H9 (cell line): Measurements from ENCODE around the gene MYO15B. TPM values are rescaled to one million over a fixed set of nuclear protein-coding genes. Genes with fewer than 3 reads are reported as not detected.

Source experiments
- DNase-seq: peaks from one replicate; pipeline ENCODE4 v3.0.0-alpha.2; 2017
- H2AFZ ChIP-seq: one replicate; pipeline ENCODE4 v1.6.1; 2013; ENCODE audit warnings: mild to moderate bottlenecking, low read length, control low read depth, moderate library complexity
- H2AK5ac ChIP-seq: 2 replicates; pipeline ENCODE4 v1.6.1; 2013; ENCODE audit warnings: low read length, control low read depth, mixed read lengths; ENCODE audit not compliant: insufficient read length
- H2BK120ac ChIP-seq: one replicate; pipeline ENCODE4 v1.6.1; 2013; ENCODE audit warnings: low read depth, mild to moderate bottlenecking, low read length, control low read depth, inconsistent platforms; ENCODE audit not compliant: poor library complexity, severe bottlenecking
- H2BK12ac ChIP-seq: 2 replicates; pipeline ENCODE4 v1.6.1; 2013; ENCODE audit warnings: low read length, control low read depth, mixed read lengths, low read depth; ENCODE audit not compliant: insufficient read length
- H2BK15ac ChIP-seq: 2 replicates; pipeline ENCODE4 v1.6.1; 2013; ENCODE audit warnings: low read depth, low read length, control low read depth
- H2BK20ac ChIP-seq: one replicate; pipeline ENCODE4 v1.6.1; 2013; ENCODE audit warnings: low read depth, mild to moderate bottlenecking, low read length, control low read depth, inconsistent platforms; ENCODE audit not compliant: poor library complexity, severe bottlenecking
- H2BK5ac ChIP-seq: 2 replicates; pipeline ENCODE4 v1.6.1; 2013; ENCODE audit warnings: low read length, control low read depth, mixed read lengths; ENCODE audit not compliant: insufficient read length
- H3K14ac ChIP-seq: 2 replicates; pipeline ENCODE4 v1.6.1; 2013; ENCODE audit warnings: low read length, control low read depth; ENCODE audit not compliant: insufficient read depth
- H3K18ac ChIP-seq: 2 replicates; pipeline ENCODE4 v1.6.1; 2013; ENCODE audit warnings: low read depth, mild to moderate bottlenecking, mixed read lengths, low read length, control low read depth; ENCODE audit not compliant: insufficient read length
- H3K23ac ChIP-seq: 2 replicates; pipeline ENCODE4 v1.6.1; 2013; ENCODE audit warnings: low read length, control low read depth, mixed read lengths, low read depth; ENCODE audit not compliant: insufficient read length
- H3K23me2 ChIP-seq: 2 replicates; pipeline ENCODE4 v1.6.1; 2013; ENCODE audit warnings: low read depth, mild to moderate bottlenecking, mixed read lengths, low read length, control low read depth; ENCODE audit not compliant: insufficient read length, poor library complexity, severe bottlenecking
- H3K27ac ChIP-seq: 2 replicates; pipeline ENCODE4 v1.5.1; 2013; ENCODE audit warnings: low read length, control low read depth, mixed read lengths, low read depth; ENCODE audit not compliant: insufficient read length
- H3K27me3 ChIP-seq: 2 replicates; pipeline ENCODE4 v1.6.1; 2013; ENCODE audit warnings: low read length, control low read depth, inconsistent platforms; ENCODE audit not compliant: insufficient read depth
- H3K4ac ChIP-seq: 2 replicates; pipeline ENCODE4 v1.6.1; 2013; ENCODE audit warnings: low read depth, mild to moderate bottlenecking, control low read depth, inconsistent platforms, low read length, moderate library complexity
- H3K4me1 ChIP-seq: 2 replicates; pipeline ENCODE4 v1.6.1; 2013; ENCODE audit warnings: low read length, control low read depth, inconsistent platforms; ENCODE audit not compliant: insufficient read depth
- H3K4me2 ChIP-seq: 2 replicates; pipeline ENCODE4 v1.6.1; 2013; ENCODE audit warnings: low read length, control low read depth, mixed read lengths; ENCODE audit not compliant: insufficient read length, insufficient read depth
- H3K56ac ChIP-seq: 2 replicates; pipeline ENCODE4 v1.6.1; 2013; ENCODE audit warnings: low read depth, mild to moderate bottlenecking, mixed read lengths, low read length, control low read depth; ENCODE audit not compliant: insufficient read length
- H3K79me1 ChIP-seq: 2 replicates; pipeline ENCODE4 v1.6.1; 2013; ENCODE audit warnings: low read depth, mild to moderate bottlenecking, moderate library complexity, low read length, control low read depth, inconsistent platforms; ENCODE audit not compliant: insufficient read depth, poor library complexity, severe bottlenecking
- H3K79me2 ChIP-seq: 2 replicates; pipeline ENCODE4 v1.6.1; 2013; ENCODE audit warnings: low read length, control low read depth, inconsistent platforms; ENCODE audit not compliant: insufficient read depth
- H3K9ac ChIP-seq: 2 replicates; pipeline ENCODE4 v1.6.1; 2013; ENCODE audit warnings: low read length, control low read depth, mixed read lengths; ENCODE audit not compliant: insufficient read length; ENCODE audit errors: extremely low read depth
- H3K9me3 ChIP-seq: one replicate; pipeline ENCODE4 v1.6.1; 2013; ENCODE audit warnings: low read depth, low read length, inconsistent platforms; ENCODE audit not compliant: control insufficient read depth
- H3T11ph ChIP-seq: one replicate; pipeline ENCODE4 v1.6.1; 2013; ENCODE audit warnings: mild to moderate bottlenecking, low read length, control low read depth, inconsistent platforms
- H4K20me1 ChIP-seq: one replicate; pipeline ENCODE4 v1.6.1; 2013; ENCODE audit not compliant: control insufficient read depth, insufficient read length, insufficient read depth
- H4K5ac ChIP-seq: 2 replicates; pipeline ENCODE4 v1.6.1; 2013; ENCODE audit warnings: low read depth, mild to moderate bottlenecking, mixed read lengths, low read length, control low read depth; ENCODE audit not compliant: insufficient read length
- H4K8ac ChIP-seq: replicated peaks from 2 replicates; pipeline ENCODE4 v1.6.1; 2013; ENCODE audit warnings: low read length, control low read depth, mixed read lengths, low read depth; ENCODE audit not compliant: insufficient read length
- H4K91ac ChIP-seq: 2 replicates; pipeline ENCODE4 v1.6.1; 2013; ENCODE audit warnings: low read depth, mild to moderate bottlenecking, moderate library complexity, mixed read lengths, low read length, control low read depth; ENCODE audit not compliant: insufficient read length
- H3K27ac Mint-ChIP-seq, 3 experiments: 2 replicates in 2 of 3; 3 replicates in 1 of 3; pipeline ENCODE4 v1.8.0; 2020 to 2021; ENCODE audit warnings: mixed read lengths in 3 of 3, mild to moderate bottlenecking in 1 of 3, moderate library complexity in 1 of 3
- H3K27me3 Mint-ChIP-seq: 2 replicates; pipeline ENCODE4 v1.8.0; 2021; ENCODE audit warnings: low read depth, mild to moderate bottlenecking, moderate library complexity, mixed read lengths
- H3K36me3 Mint-ChIP-seq, 3 experiments: 2 replicates in 2 of 3; 3 replicates in 1 of 3; pipeline ENCODE4 v1.8.0; 2020 to 2021; ENCODE audit warnings: low read depth in 3 of 3, mixed read lengths in 3 of 3; ENCODE audit not compliant: insufficient read depth in 1 of 3
- H3K4me1 Mint-ChIP-seq, 2 experiments: 2 replicates each; pipeline ENCODE4 v1.8.0; 2020; ENCODE audit warnings: mixed read lengths in 2 of 2
- H3K4me3 Mint-ChIP-seq, 2 experiments: 2 replicates in 1 of 2; 3 replicates in 1 of 2; pipeline ENCODE4 v1.8.0; 2020 to 2021; ENCODE audit warnings: mild to moderate bottlenecking in 2 of 2, mixed read lengths in 2 of 2, moderate library complexity in 1 of 2
- H3K9me3 Mint-ChIP-seq, 2 experiments: 2 replicates in 1 of 2; 3 replicates in 1 of 2; pipeline ENCODE4 v1.8.0; 2020; ENCODE audit warnings: mild to moderate bottlenecking in 2 of 2, mixed read lengths in 2 of 2, moderate library complexity in 1 of 2
- CTCF ChIP-seq: fragments of 200-600 bp; sonication (generic); conservative IDR thresholded peaks from 3 replicates; pipeline ENCODE4 v1.8.0; 2021; ENCODE audit warnings: antibody characterized with exemption, mild to moderate bottlenecking
- WGBS: extraction: QIAGEN DNeasy Blood & Tissue Kit; methylation state at CpG from one replicate; pipeline ENCODE4 v1.1.7; 2013; ENCODE audit warnings: missing lambda C conversion rate, low lambda C conversion rate, mixed read lengths; ENCODE audit not compliant: insufficient read length; ENCODE audit errors: extremely low coverage; 5-methylcytosine and 5-hydroxymethylcytosine counted together
- total RNA-seq: library from RNA; stranded (reverse); gene quantifications from 2 replicates; pipeline ENCODE4 v1.2.1, GENCODE V29; 2021

MYO15B gene
- total RNA-seq, 1 experiment from 2014 or later, result 41.9 TPM

GRCh38 chr17:75639771-75640555 is 52.4 kb downstream of the MYO15B start:
- Histone ChIP-seq H3K56ac (no peak overlapping the region), H4K91ac (no peak overlapping the region), H2AK5ac (no peak overlapping the region), H4K20me1 (no peaks in the 10 kb centered on the region), H3K9ac (no peak overlapping the region), H3K79me1 (no peaks in the 10 kb centered on the region), H4K5ac (no peak overlapping the region), H3K79me2 (no peaks in the 10 kb centered on the region), H3K9me3 (no peaks in the 10 kb centered on the region), H3K4ac (no peak overlapping the region), H3K27me3 (no peaks in the 10 kb centered on the region), H3K23me2 (no peaks in the 10 kb centered on the region), H3K27ac (no peak overlapping the region), H3T11ph (no peak overlapping the region), H3K14ac (no peak overlapping the region; the same call in 1 of the 2 replicates), H2BK12ac (no peak overlapping the region), H2BK5ac (no peak overlapping the region), H2BK20ac (no peak overlapping the region), H2AFZ (no peak overlapping the region), H4K8ac (no peak overlapping the region), H3K4me1 (peaks cover 7% of the 10 kb centered on the region; the same call in 1 of the 2 replicates), H3K18ac (no peak overlapping the region), H2BK120ac (no peak overlapping the region), H3K4me2 (no peak overlapping the region), H2BK15ac (no peak overlapping the region), H3K23ac (no peak overlapping the region)
- H3K36me3 Mint-ChIP-seq, result peaks cover 0 to 4% (median 3%) of the 10 kb centered on the region in 3 experiments; a peak in 2 of 7 replicates
- no peak overlapping the region; a peak in 1 of 7 replicates for H3K27ac Mint-ChIP-seq
- no peak overlapping the region for H3K4me3 Mint-ChIP-seq
- no peaks in the 10 kb centered on the region for H3K9me3 Mint-ChIP-seq
- peaks cover 21 to 28% of the 10 kb centered on the region in 2 experiments for H3K4me1 Mint-ChIP-seq
- TF ChIP-seq CTCF, result 0 out of 3 replicates have a peak, but pooled peaks have one; percentile 12
- no peak for DNase-seq
- H3K27me3 Mint-ChIP-seq, result no peaks in the 10 kb centered on the region
- WGBS, result no CpG with 5 or more reads among the region's 30 CpGs
